ENCODE measurements around the gene SHOX.
"Not testable (repeated sequence)": the region's sequence is repeated elsewhere in the genome, so short reads cannot be mapped to it uniquely, and the experiment has no call there.

SHOX gene

GRCh38 chrX:638482-639131 lies 8.0 kb downstream of the SHOX start:
- no peak for DNase-seq

GRCh38 chrX:639151-639550 lies 8.6 kb downstream of the SHOX start:
- no peak for DNase-seq

GRCh38 chrX:640641-641040 lies 10.1 kb downstream of the SHOX start:
- DNase-seq = no peak

GRCh38 chrX:641671-642435 lies 11.3 kb downstream of the SHOX start:
- no peak for DNase-seq

GRCh38 chrX:642436-643240 lies 12.0 kb downstream of the SHOX start:
- DNase-seq = no peak

GRCh38 chrX:643241-643595 lies 12.6 kb downstream of the SHOX start:
- no peak for DNase-seq

- DNase-seq = no peak
Measured at GRCh38 chrX:643911-644303, 13.3 kb downstream of the SHOX start.

GRCh38 chrX:644304-645281 lies 14.0 kb downstream of the SHOX start:
- no peak for DNase-seq

GRCh38 chrX:646228-646495 lies 15.6 kb downstream of the SHOX start:
- DNase-seq = no peak

GRCh38 chrX:646796-647195 lies 16.2 kb downstream of the SHOX start:
- DNase-seq = no peak

- no peak for DNase-seq
Measured at GRCh38 chrX:649166-649565, 18.6 kb downstream of the SHOX start.

GRCh38 chrX:650324-650723 lies 19.7 kb downstream of the SHOX start:
- no peak for DNase-seq

- no peak for DNase-seq
Measured at GRCh38 chrX:650811-651210, 20.2 kb downstream of the SHOX start.

GRCh38 chrX:651922-652321 lies 21.3 kb downstream of the SHOX start:
- not testable (repeated sequence) for DNase-seq

- no peak for DNase-seq
Measured at GRCh38 chrX:652341-652741, 21.8 kb downstream of the SHOX start.

GRCh38 chrX:653306-653705 lies 22.7 kb downstream of the SHOX start:
- DNase-seq = no peak

- DNase-seq = no peak
Measured at GRCh38 chrX:661154-661553, 30.6 kb downstream of the SHOX start.

- no peak for DNase-seq
Measured at GRCh38 chrX:662126-662525, 31.5 kb downstream of the SHOX start.

- no peak for DNase-seq
Measured at GRCh38 chrX:663841-664240, 33.2 kb downstream of the SHOX start.

GRCh38 chrX:666762-667720 lies 36.5 kb downstream of the SHOX start:
- DNase-seq = no peak

GRCh38 chrX:670645-671044 lies 40.1 kb downstream of the SHOX start:
- no peak for DNase-seq

GRCh38 chrX:672931-673330 lies 42.3 kb downstream of the SHOX start:
- DNase-seq = no peak
